H1 (cell line): ENCODE data around the gene PRKCD. TPM values are rescaled to one million over a fixed set of nuclear protein-coding genes. Genes with fewer than 3 reads are reported as not detected.

Experiments used
- CTCF ChIA-PET: fragments of 300-600 bp; sonication (Branson Sonifier 250); formaldehyde crosslinking; loops from one replicate; lab custom pipeline; 2021; ENCODE audit not compliant: partially characterized antibody; lab: Charles Lee
- POLR2A ChIA-PET: fragments of 300-600 bp; sonication (Branson Sonifier 250); formaldehyde crosslinking; loops from one replicate; lab custom pipeline; 2021; ENCODE audit warnings: inconsistent platforms; ENCODE audit not compliant: partially characterized antibody; lab: Charles Lee
- DNase-seq, 2 experiments: peaks; one replicate each; pipeline versions ENCODE4 v3.0.0 to v3.0.0-alpha.2; 2010 to 2022; ENCODE audit warnings: low spot score in 2 of 2, low read depth in 1 of 2, mixed read lengths in 1 of 2
- FAIRE-seq: peaks from 2 replicates; lab custom pipeline; 2011; peaks lifted over from hg19 to GRCh38; lab: Jason Lieb, UNC
- H2AFZ ChIP-seq: 2 replicates; pipeline ENCODE4 v1.8.1; 2012; ENCODE audit warnings: low read length, inconsistent platforms
- H2AK5ac ChIP-seq: 2 replicates; pipeline ENCODE4 v1.6.1; 2013; ENCODE audit warnings: low read depth, low read length
- H2BK120ac ChIP-seq: replicated peaks from 2 replicates; pipeline ENCODE3; 2013; ENCODE audit warnings: low read depth, low read length, inconsistent platforms
- H2BK12ac ChIP-seq: 2 replicates; pipeline ENCODE4 v1.6.1; 2013; ENCODE audit warnings: low read depth, low read length
- H2BK15ac ChIP-seq: 2 replicates; pipeline ENCODE4 v1.6.1; 2013; ENCODE audit warnings: low read length
- H2BK20ac ChIP-seq: 2 replicates; pipeline ENCODE4 v1.6.1; 2013; ENCODE audit warnings: low read length
- H2BK5ac ChIP-seq: 2 replicates; pipeline ENCODE4 v1.6.1; 2013; ENCODE audit warnings: low read depth, low read length
- H3K14ac ChIP-seq: 2 replicates; pipeline ENCODE4 v1.6.1; 2013; ENCODE audit warnings: inconsistent platforms; ENCODE audit not compliant: insufficient read length
- H3K18ac ChIP-seq: 2 replicates; pipeline ENCODE4 v1.6.1; 2013; ENCODE audit warnings: low read length; ENCODE audit errors: extremely low read depth
- H3K23ac ChIP-seq: 2 replicates; pipeline ENCODE4 v1.6.1; 2013; ENCODE audit warnings: inconsistent platforms; ENCODE audit not compliant: insufficient read length
- H3K23me2 ChIP-seq: 2 replicates; pipeline ENCODE4 v1.6.1; 2013; ENCODE audit warnings: low read depth, low read length
- H3K27ac ChIP-seq: 2 replicates; pipeline ENCODE4 v1.6.1; 2011; ENCODE audit warnings: low read depth, low read length, inconsistent platforms
- H3K27me3 ChIP-seq, 4 experiments: replicated peaks in 1 of 4; 1 replicate in 1 of 4; 2 replicates in 3 of 4; pipeline versions ENCODE4 v1.6.1 to v1.8.1; 2011 to 2013; ENCODE audit warnings: low read length in 3 of 4, mild to moderate bottlenecking in 3 of 4, inconsistent platforms in 2 of 4, mixed read lengths in 2 of 4, moderate library complexity in 1 of 4; ENCODE audit not compliant: control insufficient read depth in 3 of 4, insufficient read depth in 3 of 4; ENCODE audit errors: extremely low read depth in 1 of 4
- H3K36me3 ChIP-seq, 4 experiments: 2 replicates each; pipeline versions ENCODE4 v1.6.1 to v1.8.1; 2011 to 2013; ENCODE audit warnings: mild to moderate bottlenecking in 4 of 4, low read length in 3 of 4, moderate library complexity in 2 of 4, control low read depth in 1 of 4, inconsistent platforms in 1 of 4; ENCODE audit not compliant: insufficient read depth in 4 of 4, control insufficient read depth in 2 of 4
- H3K4ac ChIP-seq: replicated peaks from 2 replicates; pipeline ENCODE3; 2013; ENCODE audit warnings: low read length, low read depth, mixed read lengths, inconsistent platforms; ENCODE audit not compliant: insufficient read length
- H3K4me1 ChIP-seq, 4 experiments: replicated peaks in 1 of 4; 1 replicate in 1 of 4; 2 replicates in 3 of 4; pipeline versions ENCODE4 v1.6.1 to v1.8.1; 2011 to 2013; ENCODE audit warnings: low read length in 3 of 4, inconsistent platforms in 2 of 4, mixed read lengths in 1 of 4; ENCODE audit not compliant: insufficient read depth in 4 of 4, control insufficient read depth in 3 of 4
- H3K4me2 ChIP-seq, 2 experiments: 2 replicates each; pipeline versions ENCODE4 v1.6.1 to v1.8.1; 2011 to 2013; ENCODE audit warnings: low read depth in 2 of 2, low read length in 2 of 2, control low read depth in 1 of 2, inconsistent platforms in 1 of 2, mild to moderate bottlenecking in 1 of 2; ENCODE audit not compliant: insufficient read depth in 1 of 2
- H3K4me3 ChIP-seq, 4 experiments: fragments of 200-600, 300-600 bp in 1 of 4; sonication (generic), shearing (Covaris generic), sonication (Bioruptor Twin) in 1 of 4; 2 replicates each; pipeline versions ENCODE4 v1.5.1 to v1.8.1; 2011 to 2016; ENCODE audit warnings: low read length in 4 of 4, low read depth in 3 of 4, control low read depth in 2 of 4, inconsistent platforms in 2 of 4, mild to moderate bottlenecking in 2 of 4, mixed read lengths in 1 of 4, moderate library complexity in 1 of 4; ENCODE audit not compliant: insufficient read depth in 2 of 4; ENCODE audit errors: extremely low read depth in 1 of 4
- H3K56ac ChIP-seq: replicated peaks from 2 replicates; pipeline ENCODE3; 2013; ENCODE audit warnings: low read depth, mild to moderate bottlenecking, mixed read lengths, low read length, inconsistent platforms; ENCODE audit not compliant: insufficient read length
- H3K79me1 ChIP-seq: 2 replicates; pipeline ENCODE4 v1.6.1; 2013; ENCODE audit warnings: low read depth, low read length, control low read depth
- H3K79me2 ChIP-seq, 2 experiments: 2 replicates each; pipeline versions ENCODE4 v1.6.1 to v1.8.1; 2012 to 2013; ENCODE audit warnings: low read length in 2 of 2, mild to moderate bottlenecking in 2 of 2, inconsistent platforms in 1 of 2; ENCODE audit not compliant: insufficient read depth in 2 of 2, control insufficient read depth in 1 of 2
- H3K9ac ChIP-seq, 4 experiments: replicated peaks in 1 of 4; 1 replicate in 1 of 4; 2 replicates in 3 of 4; pipeline versions ENCODE4 v1.6.1 to v1.8.1; 2011 to 2013; ENCODE audit warnings: low read depth in 3 of 4, low read length in 3 of 4, control low read depth in 2 of 4, mild to moderate bottlenecking in 2 of 4, moderate library complexity in 2 of 4, inconsistent platforms in 1 of 4; ENCODE audit errors: extremely low read depth in 1 of 4
- H3K9me3 ChIP-seq, 2 experiments: 2 replicates each; pipeline versions ENCODE4 v1.6.1 to v1.8.1; 2012 to 2013; ENCODE audit warnings: mild to moderate bottlenecking in 2 of 2, moderate library complexity in 2 of 2, control low read depth in 1 of 2, inconsistent platforms in 1 of 2, low read depth in 1 of 2, low read length in 1 of 2, mixed read lengths in 1 of 2; ENCODE audit not compliant: insufficient read depth in 2 of 2
- H4K20me1 ChIP-seq, 2 experiments: replicated peaks in 1 of 2; 2 replicates each; pipeline versions ENCODE3 to v1.8.1; 2011 to 2013; ENCODE audit warnings: inconsistent platforms in 2 of 2, low read length in 2 of 2, mild to moderate bottlenecking in 1 of 2; ENCODE audit not compliant: insufficient read depth in 2 of 2, control insufficient read depth in 1 of 2
- H4K5ac ChIP-seq: 2 replicates; pipeline ENCODE4 v1.6.1; 2013; ENCODE audit warnings: low read length, low read depth, mixed read lengths, inconsistent platforms; ENCODE audit not compliant: insufficient read length
- H4K8ac ChIP-seq: 2 replicates; pipeline ENCODE4 v1.8.0; 2013; ENCODE audit warnings: mild to moderate bottlenecking, moderate library complexity, low read length, inconsistent platforms; ENCODE audit not compliant: insufficient read depth; ENCODE audit errors: extremely low read depth
- H4K91ac ChIP-seq: replicated peaks from 2 replicates; pipeline ENCODE3; 2013; ENCODE audit warnings: low read length, mixed read lengths, inconsistent platforms; ENCODE audit not compliant: insufficient read length
- CEBPB ChIP-seq: IDR thresholded peaks from 2 replicates; pipeline ENCODE4 v1.6.1; 2012; ENCODE audit warnings: low read depth, low read length
- CREB1 ChIP-seq: IDR thresholded peaks from 2 replicates; pipeline ENCODE4 v1.6.1; 2012; ENCODE audit warnings: inconsistent platforms
- CTCF ChIP-seq, 3 experiments: IDR thresholded peaks; 1 replicate in 2 of 3; 2 replicates in 1 of 3; pipeline versions ENCODE4 v1.5.1 to v1.6.1; 2011; ENCODE audit warnings: low read length in 3 of 3, mild to moderate bottlenecking in 3 of 3, inconsistent platforms in 2 of 3, low read depth in 1 of 3, moderate library complexity in 1 of 3; ENCODE audit not compliant: insufficient read depth in 1 of 3; ENCODE audit errors: control extremely low read depth in 1 of 3
- E2F6 ChIP-seq: IDR thresholded peaks from 2 replicates; pipeline ENCODE4 v1.6.1; 2012; ENCODE audit warnings: inconsistent platforms
- EP300 ChIP-seq, 2 experiments: IDR thresholded peaks; 1 replicate in 1 of 2; 2 replicates in 1 of 2; pipeline ENCODE4 v1.6.1; 2011 to 2012; ENCODE audit warnings: low read depth in 2 of 2, low read length in 2 of 2, mild to moderate bottlenecking in 2 of 2, borderline replicate concordance in 1 of 2, inconsistent platforms in 1 of 2, moderate library complexity in 1 of 2
- JUND ChIP-seq: IDR thresholded peaks from 2 replicates; pipeline ENCODE4 v1.6.1; 2011; ENCODE audit warnings: mild to moderate bottlenecking, improper control_type of control experiment, low read length
- KDM1A ChIP-seq: fragments of 200-600, 300-600 bp; sonication (generic); IDR thresholded peaks from 2 replicates; pipeline ENCODE4 v1.7.1; 2016; ENCODE audit warnings: mild to moderate bottlenecking, low read length, borderline replicate concordance
- RAD21 ChIP-seq, 2 experiments: IDR thresholded peaks in 1 of 2; conservative IDR thresholded peaks in 1 of 2; 2 replicates each; pipeline ENCODE4 v1.6.1; 2011; ENCODE audit warnings: low read depth in 2 of 2, low read length in 2 of 2, improper control_type of control experiment in 1 of 2, inconsistent platforms in 1 of 2, mild to moderate bottlenecking in 1 of 2, moderate library complexity in 1 of 2
- RBBP5 ChIP-seq: IDR thresholded peaks from 2 replicates; pipeline ENCODE4 v1.7.1; 2012; ENCODE audit warnings: low read depth, mild to moderate bottlenecking, inconsistent platforms, low read length, moderate library complexity, borderline replicate concordance
- SIX5 ChIP-seq: IDR thresholded peaks from 2 replicates; pipeline ENCODE4 v1.6.1; 2011; ENCODE audit warnings: mild to moderate bottlenecking, low read depth, low read length
- WGBS, 2 experiments: shearing (Covaris generic) in 1 of 2; methylation state at CpG; one replicate each; pipeline versions ENCODE4 v1.1.6 to v1.1.7; 2013 to 2015; ENCODE audit warnings: low lambda C conversion rate in 2 of 2, mixed read lengths in 2 of 2, inconsistent platforms in 1 of 2, low coverage in 1 of 2, missing lambda C conversion rate in 1 of 2; ENCODE audit not compliant: insufficient replicate concordance in 2 of 2, insufficient coverage in 1 of 2, insufficient read length in 1 of 2; ENCODE audit errors: extremely low coverage in 1 of 2, missing lambda C conversion rate in 1 of 2; 5-methylcytosine and 5-hydroxymethylcytosine counted together
- polyA plus RNA-seq, 7 experiments: library from polyadenylated mRNA; depleted of rRNA in 3 of 7; stranded (reverse) in 5 of 7; unstranded in 2 of 7; fragments of >200 nt in 5 of 7; fragments of 200-250 nt in 2 of 7; gene quantifications; 1 replicate in 5 of 7; 2 replicates in 1 of 7; 4 replicates in 1 of 7; pipeline versions ENCODE4 v1.2.1 to v1.2.3, GENCODE V29; 2011 to 2013; ENCODE audit warnings: missing spikeins in 2 of 7, mixed read lengths in 2 of 7
- total RNA-seq: library from RNA; stranded (reverse); fragmentation: NEBNext Ultra II Directional; extraction: Animal tissue kit (Norgen Biotek cat#: 25700); gene quantifications from 2 replicates; pipeline ENCODE4 v1.2.1, GENCODE V29; 2021

The PRKCD gene
- total and polyA plus RNA-seq, 2 of the 8 experiments (the other 6 are each of a cell fraction or from before 2014, with no cell fraction given): 22.6 to 23.9 TPM

GRCh38 chr3:53137221-53137620 is 23.8 kb upstream of the PRKCD start:
- ChIA-PET CTCF (interaction anchor here (0.6 to 11.8 kb wide), 7 partner anchors 9 to 316 kb away, joined by 3 to 164 read pairs (median 5); no protein-coding TSS in a partner anchor), POLR2A (interaction anchor here (0.6 to 4.6 kb wide), 5 partner anchors 8 to 58 kb away, joined by 3 to 22 read pairs (median 4); no protein-coding TSS in a partner anchor)
- H3K9ac ChIP-seq: no peak overlapping the region
- H2BK120ac ChIP-seq: no peak overlapping the region
- H3K56ac ChIP-seq: no peak overlapping the region
- H3K9me3 ChIP-seq: no peaks in the 10 kb centered on the region
- H3K27ac ChIP-seq: no peak overlapping the region
- no peak overlapping the region for H2BK20ac ChIP-seq
- H4K8ac ChIP-seq: no peak overlapping the region
- no peaks in the 10 kb centered on the region for H3K27me3 ChIP-seq
- no peak overlapping the region for H2BK15ac ChIP-seq
- H2BK5ac ChIP-seq: no peak overlapping the region
- no peak overlapping the region for H3K4me3 ChIP-seq
- H3K18ac ChIP-seq: no peak overlapping the region
- peaks cover 0 to 4% of the 10 kb centered on the region in 2 experiments for H4K20me1 ChIP-seq
- H3K4me2 ChIP-seq: no peak overlapping the region
- H2AK5ac ChIP-seq: no peak overlapping the region
- no peaks in the 10 kb centered on the region for H3K4me1 ChIP-seq
- H3K79me2 ChIP-seq: no peaks in the 10 kb centered on the region
- FAIRE-seq (no peak), DNase-seq (no peak)
- no peaks in the 10 kb centered on the region; a peak in 1 of 8 replicates for H3K36me3 ChIP-seq
- H2BK12ac ChIP-seq: no peak overlapping the region
- no peak overlapping the region for H3K14ac ChIP-seq
- H3K4ac ChIP-seq: no peak overlapping the region
- H4K5ac ChIP-seq: no peak overlapping the region
- no peak overlapping the region for H3K23ac ChIP-seq
- no peaks in the 10 kb centered on the region; the same call in 1 of the 2 replicates for H3K23me2 ChIP-seq
- no peaks in the 10 kb centered on the region; the same call in 1 of the 2 replicates for H3K79me1 ChIP-seq
- 94% methylated on average over 2 of the region's 2 CpGs; no CpG with 5 or more reads in 1 of the 2 experiments for WGBS, 2 experiments
- no peak overlapping the region for H4K91ac ChIP-seq
- no peak overlapping the region for H2AFZ ChIP-seq
- TF ChIP-seq KDM1A (no peak), JUND (no peak), SIX5 (no peak), CREB1 (no peak), CTCF (IDR thresholded peaks at IDR 0.05; ENCODE audit: control extremely low read depth in 1 of 3, insufficient read depth in 1 of 3, low read depth in 1 of 3, low read length in 3 of 3) (no peak), E2F6 (no peak), RBBP5 (no peak), RAD21 (IDR thresholded peaks at IDR 0.05 in 1 of 2, conservative IDR thresholded peaks at IDR 0.05 in 1 of 2; ENCODE audit: low read depth in 2 of 2, low read length in 2 of 2) (no peak), EP300 (IDR thresholded peaks at IDR 0.05; ENCODE audit: borderline replicate concordance in 1 of 2, low read depth in 2 of 2, low read length in 2 of 2) (no peak), CEBPB (no peak)
